MG63 (cell line): ENCODE data around the gene KRT72. TPM values are rescaled to one million over a fixed set of nuclear protein-coding genes. Genes with fewer than 3 reads are reported as not detected.

ENCODE experiments used
- DNase-seq: peaks from one replicate; pipeline ENCODE4 v3.0.0-alpha.2; 2020
- H3K27me3 ChIP-seq: fragments of 250-450 bp; sonication (Bioruptor Pico); 2 replicates; pipeline ENCODE4 v1.5.1; 2020; ENCODE audit warnings: mild to moderate bottlenecking, moderate library complexity
- H3K36me3 ChIP-seq: fragments of 250-450 bp; sonication (Bioruptor Pico); 2 replicates; pipeline ENCODE4 v1.5.1; 2020; ENCODE audit warnings: mild to moderate bottlenecking, moderate library complexity
- H3K4me3 ChIP-seq: fragments of 250-450 bp; sonication (Bioruptor Pico); 2 replicates; pipeline ENCODE4 v1.5.1; 2020; ENCODE audit warnings: mild to moderate bottlenecking, moderate library complexity
- H3K9me3 ChIP-seq: fragments of 250-450 bp; sonication (Bioruptor Pico); 2 replicates; pipeline ENCODE4 v1.5.1; 2020; ENCODE audit warnings: mild to moderate bottlenecking, moderate library complexity
- total RNA-seq: library from RNA; depleted of rRNA; stranded (reverse); fragments of >200 nt; shearing (Covaris generic); gene quantifications from 2 replicates; pipeline ENCODE4 v1.2.3, GENCODE V29; 2014; ENCODE audit warnings: low replicate concordance; rRNA removed

KRT72 gene
- not detected in 2 replicates for total RNA-seq

DNA sequence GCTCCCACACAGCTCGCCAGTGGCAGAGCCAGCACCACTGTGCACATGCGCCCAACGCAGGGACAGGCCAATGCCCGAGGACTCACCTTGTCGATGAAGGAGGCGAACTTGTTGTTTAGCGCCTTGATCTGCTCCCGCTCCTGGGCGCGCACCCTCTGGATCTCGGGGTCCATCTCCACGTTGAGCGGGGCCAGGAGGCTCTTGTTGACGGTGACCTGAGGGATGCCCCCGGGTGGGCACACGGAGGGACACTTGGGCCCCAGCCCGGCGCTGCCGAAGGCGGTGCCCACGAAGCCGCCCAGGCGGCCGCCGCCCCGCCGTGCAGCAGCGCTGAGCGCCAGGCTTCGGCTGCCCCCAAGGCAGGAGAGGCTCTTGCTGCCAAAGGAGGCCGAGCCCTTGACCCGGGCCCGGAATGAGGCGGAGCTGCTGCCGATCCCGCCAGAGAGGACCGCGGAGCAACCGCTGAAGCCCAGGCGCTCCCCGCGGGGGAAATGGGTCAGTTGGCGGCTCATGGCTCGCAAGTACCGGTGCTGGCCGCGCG lies at the start of gene KRT72:
TSS of gene KRT72 (minus strand) at position 523 of the 541 bp plus-strand sequence. CDS start at position 512, 11 bp downstream.
- Histone ChIP-seq H3K4me3 (no peak within 1 kb of the TSS), H3K9me3 (no peaks in the 10 kb centered on the region), H3K36me3 (no peaks in the 10 kb centered on the region), H3K27me3 (peaks cover 14% of the 10 kb centered on the region)
- no peak for DNase-seq

DNA sequence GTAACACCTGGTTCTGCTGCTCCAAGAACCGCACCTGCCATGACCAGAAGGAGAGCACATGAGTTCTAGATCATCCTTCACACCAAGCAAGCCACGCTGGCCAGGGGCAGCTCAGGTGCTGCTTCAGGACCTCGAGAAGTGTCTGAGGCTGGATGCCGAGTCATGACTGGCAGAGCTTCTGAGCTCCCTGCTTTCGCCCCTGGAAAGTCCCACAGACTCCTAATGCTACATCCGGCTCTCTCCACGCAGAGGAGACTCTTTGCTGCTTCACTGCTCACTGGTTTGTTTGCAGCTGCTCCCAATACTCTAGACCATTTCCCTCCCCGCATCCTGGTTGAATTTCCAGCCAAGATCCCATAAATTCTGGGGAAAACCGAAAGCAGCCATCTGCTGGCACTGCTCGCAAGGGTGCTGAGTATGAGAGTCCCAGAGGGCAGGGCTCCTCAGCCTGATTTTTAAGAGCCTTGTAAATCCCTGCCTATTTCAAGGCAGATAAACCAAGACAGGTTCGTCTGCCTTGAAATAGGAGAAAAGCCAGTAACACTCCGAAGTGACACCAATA lies 49.3 kb upstream of the KRT72 start:
- Histone ChIP-seq H3K4me3 (no peak overlapping the region), H3K36me3 (no peaks in the 10 kb centered on the region), H3K9me3 (no peaks in the 10 kb centered on the region), H3K27me3 (peaks cover 6% of the 10 kb centered on the region)
- DNase-seq = peak; percentile 51

DNA sequence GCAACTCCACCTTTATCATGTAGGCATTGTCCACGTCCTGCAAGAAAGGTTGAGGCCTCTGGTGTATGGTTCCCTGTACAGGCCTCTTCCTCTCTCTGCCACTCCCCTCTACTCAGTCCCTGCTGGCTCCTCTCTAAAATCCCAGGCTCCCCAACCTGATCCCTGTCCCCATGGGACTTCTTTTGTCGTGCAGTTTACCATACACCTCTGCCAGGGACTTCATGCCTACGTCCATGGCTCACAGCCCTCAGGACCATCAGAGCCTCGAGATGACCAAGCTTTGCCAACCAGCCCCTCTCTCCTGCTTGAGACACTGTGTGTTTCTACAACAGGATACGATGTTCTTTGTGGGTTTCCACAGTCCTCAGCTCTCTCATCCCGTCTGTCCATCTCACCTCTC lies 47.8 kb upstream of the KRT72 start:
- DNase-seq = no peak
- peaks cover 4% of the 10 kb centered on the region; the same call in 1 of the 2 replicates for H3K27me3 ChIP-seq
- H3K4me3 ChIP-seq = no peak overlapping the region
- H3K9me3 ChIP-seq = no peaks in the 10 kb centered on the region
- no peaks in the 10 kb centered on the region for H3K36me3 ChIP-seq

DNA sequence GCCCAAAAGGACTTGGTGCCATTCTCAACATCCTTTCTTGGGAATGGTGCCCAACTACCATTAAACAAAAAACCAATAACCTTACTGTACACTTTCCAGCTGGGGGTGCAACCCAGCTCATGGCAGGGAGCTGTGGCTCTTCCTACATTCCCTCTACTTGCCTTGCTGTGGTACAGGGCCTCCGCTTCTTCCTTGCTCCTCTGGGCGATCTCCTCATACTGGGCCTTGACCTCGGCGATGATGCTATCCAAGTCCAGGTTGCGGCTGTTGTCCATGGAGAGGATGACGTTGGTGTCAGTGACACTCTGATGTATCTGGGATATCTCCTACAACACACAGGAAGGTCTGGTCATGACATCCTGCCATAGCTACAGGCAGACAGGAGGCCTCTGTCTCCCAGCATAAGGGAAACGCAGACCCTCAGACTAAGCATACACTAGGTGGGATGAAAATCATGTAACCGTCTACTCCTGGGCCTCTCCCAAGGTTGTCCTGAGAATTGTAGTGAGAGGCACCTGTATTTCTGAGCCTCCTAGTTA lies 46.8 kb upstream of the KRT72 start:
- DNase-seq = no peak
- no peaks in the 10 kb centered on the region for H3K9me3 ChIP-seq
- no peaks in the 10 kb centered on the region for H3K36me3 ChIP-seq
- H3K27me3 ChIP-seq = peaks cover 2% of the 10 kb centered on the region; the same call in 1 of the 2 replicates
- no peak overlapping the region for H3K4me3 ChIP-seq

DNA sequence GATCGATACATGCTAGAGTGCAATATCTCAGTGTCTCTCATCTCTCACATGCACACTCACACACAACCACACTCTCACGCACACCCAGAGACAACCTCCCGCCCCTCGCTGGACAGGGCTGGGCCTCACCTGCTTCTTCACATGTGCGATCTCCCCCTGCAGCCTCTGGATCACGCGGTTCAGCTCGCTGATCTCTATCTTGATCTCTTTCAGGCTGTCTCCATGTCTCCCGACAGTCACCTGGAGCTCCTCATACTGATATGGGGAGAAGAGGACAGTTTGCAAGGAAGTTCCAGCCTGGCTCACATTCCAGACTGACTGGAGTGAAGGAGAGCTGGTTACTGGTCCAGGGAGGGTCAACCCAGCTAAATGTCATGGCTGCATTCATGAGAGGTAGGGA lies 46.3 kb upstream of the KRT72 start:
- DNase-seq = no peak
- Histone ChIP-seq H3K9me3 (no peaks in the 10 kb centered on the region), H3K4me3 (no peak overlapping the region), H3K36me3 (no peaks in the 10 kb centered on the region), H3K27me3 (no peaks in the 10 kb centered on the region)

DNA sequence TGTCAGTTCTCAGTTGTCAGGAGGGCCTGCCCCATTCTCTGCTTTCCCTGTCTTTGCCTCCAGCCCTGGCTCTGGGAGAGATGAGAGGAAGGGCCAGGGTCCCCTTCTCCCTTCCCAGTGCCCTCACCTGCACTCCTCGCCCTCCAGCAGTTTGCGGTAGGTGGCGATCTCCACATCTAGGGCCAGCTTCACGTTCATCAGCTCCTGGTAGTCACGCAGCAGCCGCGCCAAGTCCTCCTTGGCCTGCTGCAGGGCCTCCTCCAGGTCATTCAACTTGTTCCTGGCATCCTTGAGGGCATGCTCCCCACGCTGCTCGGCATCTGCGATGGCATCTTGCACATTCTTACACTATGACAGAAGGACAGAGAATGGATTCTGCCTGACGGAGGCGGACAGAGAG lies 45.4 kb upstream of the KRT72 start:
- no peaks in the 10 kb centered on the region for H3K9me3 ChIP-seq
- DNase-seq = no peak

DNA sequence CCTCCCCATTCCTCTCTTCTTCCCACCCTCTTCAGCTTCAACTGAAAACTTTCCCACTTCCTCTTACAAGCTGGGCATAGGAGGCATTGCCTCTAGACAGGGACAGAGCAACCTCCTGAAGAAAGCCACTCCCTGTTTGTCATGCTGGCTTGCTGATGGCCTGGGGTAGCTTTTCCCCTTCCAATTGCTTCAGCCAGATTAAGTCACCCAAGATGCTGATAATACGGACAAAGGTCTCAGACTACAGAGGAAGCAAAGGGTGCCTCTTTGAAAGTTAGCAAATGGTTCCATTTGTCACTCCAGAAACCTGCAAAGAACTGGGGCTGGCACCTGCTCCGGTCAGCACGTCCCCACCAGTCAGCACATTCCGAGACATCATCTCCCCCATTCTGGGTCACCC lies 44.7 kb upstream of the KRT72 start:
- no peak for DNase-seq
- H3K4me3 ChIP-seq = no peak overlapping the region
- no peaks in the 10 kb centered on the region for H3K9me3 ChIP-seq
- H3K36me3 ChIP-seq = no peaks in the 10 kb centered on the region
- no peaks in the 10 kb centered on the region for H3K27me3 ChIP-seq

More for the DNA sequence above, 45.4 kb upstream of the KRT72 start:
- H3K36me3 ChIP-seq = no peaks in the 10 kb centered on the region
- H3K4me3 ChIP-seq = no peak overlapping the region
- no peaks in the 10 kb centered on the region for H3K27me3 ChIP-seq

DNA sequence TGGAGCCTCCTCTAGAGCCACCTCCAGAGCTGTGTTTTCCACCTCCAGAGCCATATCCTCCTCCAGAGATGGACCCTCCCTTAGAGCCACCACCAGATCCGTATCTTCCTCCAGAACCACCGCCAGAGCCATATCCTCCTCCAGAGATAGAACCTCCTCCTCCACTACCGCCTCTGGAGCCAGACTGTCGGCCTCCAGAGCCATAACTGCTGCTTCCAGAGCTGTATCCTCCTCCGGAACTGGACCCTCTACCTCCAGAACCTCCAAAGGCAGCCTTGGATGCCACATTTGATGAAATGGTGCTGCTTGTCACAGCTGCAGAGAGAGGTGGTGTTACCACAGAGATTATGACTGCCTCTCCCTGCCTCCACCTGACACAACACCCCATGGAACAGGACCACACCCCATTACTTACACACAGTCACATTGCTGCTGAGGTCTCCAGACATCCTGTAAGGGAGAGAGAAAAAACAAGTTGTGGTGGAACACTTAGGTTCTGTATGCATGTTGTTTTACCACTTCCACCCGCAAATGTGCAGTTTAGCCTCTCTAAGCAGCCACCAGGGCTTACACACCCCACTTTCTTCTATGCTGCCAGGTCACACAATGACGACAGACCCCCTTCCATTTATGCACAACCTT lies 44.0 kb upstream of the KRT72 start:
- no peak overlapping the region for H3K4me3 ChIP-seq
- DNase-seq = no peak
- H3K9me3 ChIP-seq = no peaks in the 10 kb centered on the region
- H3K27me3 ChIP-seq = peaks cover 3% of the 10 kb centered on the region; the same call in 1 of the 2 replicates
- H3K36me3 ChIP-seq = no peaks in the 10 kb centered on the region

DNA sequence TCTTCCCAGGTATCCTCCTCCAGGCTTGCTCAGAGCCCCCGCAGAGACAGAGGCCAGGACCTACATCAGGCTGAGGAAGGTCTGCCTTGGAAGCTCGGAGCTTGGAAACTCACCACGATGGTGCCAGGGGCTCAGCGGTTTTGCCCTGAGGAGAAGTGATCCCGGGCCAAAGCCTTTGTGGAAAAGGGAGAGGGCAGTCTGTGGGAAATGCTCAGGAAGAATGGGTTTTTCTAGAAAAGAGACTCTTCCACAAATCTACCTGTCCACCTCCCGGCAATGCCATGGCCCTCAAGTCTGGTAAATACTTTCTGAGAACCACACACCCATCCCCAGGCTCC lies 42.8 kb upstream of the KRT72 start:
- no peak overlapping the region for H3K4me3 ChIP-seq
- no peaks in the 10 kb centered on the region for H3K36me3 ChIP-seq
- no peaks in the 10 kb centered on the region for H3K9me3 ChIP-seq
- H3K27me3 ChIP-seq = peaks cover 6% of the 10 kb centered on the region; the same call in 1 of the 2 replicates
- DNase-seq = no peak

DNA sequence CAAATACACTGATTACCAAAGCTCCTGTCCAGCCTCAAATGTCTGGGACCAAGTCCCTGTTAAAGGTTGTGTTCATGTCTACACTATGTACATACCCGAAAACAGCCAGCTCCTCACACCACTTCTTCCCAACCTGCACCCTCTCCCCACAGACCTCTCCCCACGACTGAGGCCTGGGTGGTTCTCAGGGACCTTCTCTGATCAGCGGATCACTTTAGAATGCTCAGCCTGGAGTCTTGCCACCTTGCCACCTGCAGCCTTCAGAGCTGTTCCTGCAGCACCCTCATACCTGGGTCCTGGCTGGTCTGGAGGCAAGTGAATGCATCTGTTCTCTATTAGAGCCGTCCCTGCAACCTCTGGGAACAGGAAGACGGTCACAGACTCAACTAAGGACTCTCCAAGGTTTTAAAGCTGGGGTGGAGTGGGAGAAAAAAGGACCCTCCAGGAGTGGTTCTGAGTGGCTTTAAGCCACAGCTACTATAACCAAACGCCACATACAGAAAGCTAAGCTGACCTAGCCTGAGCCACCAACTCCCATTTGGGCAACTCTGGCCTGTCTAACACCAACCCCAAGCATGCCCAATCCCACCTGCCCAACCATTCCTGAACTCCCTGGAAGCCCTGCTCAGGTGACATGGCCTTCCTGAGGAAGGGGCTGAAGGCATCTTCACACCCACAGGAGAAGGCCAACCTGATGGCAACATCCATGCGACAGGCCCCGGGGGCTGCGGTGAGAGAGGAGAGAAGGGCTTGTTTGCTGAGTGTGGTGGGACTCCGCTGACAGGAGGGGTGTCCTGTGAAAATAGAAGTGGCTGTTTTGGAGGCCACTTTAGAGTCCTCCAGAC lies 42.2 kb upstream of the KRT72 start:
- H3K4me3 ChIP-seq = no peak overlapping the region
- no peaks in the 10 kb centered on the region for H3K36me3 ChIP-seq
- no peaks in the 10 kb centered on the region for H3K9me3 ChIP-seq
- no peak for DNase-seq
- peaks cover 8% of the 10 kb centered on the region; the same call in 1 of the 2 replicates for H3K27me3 ChIP-seq

DNA sequence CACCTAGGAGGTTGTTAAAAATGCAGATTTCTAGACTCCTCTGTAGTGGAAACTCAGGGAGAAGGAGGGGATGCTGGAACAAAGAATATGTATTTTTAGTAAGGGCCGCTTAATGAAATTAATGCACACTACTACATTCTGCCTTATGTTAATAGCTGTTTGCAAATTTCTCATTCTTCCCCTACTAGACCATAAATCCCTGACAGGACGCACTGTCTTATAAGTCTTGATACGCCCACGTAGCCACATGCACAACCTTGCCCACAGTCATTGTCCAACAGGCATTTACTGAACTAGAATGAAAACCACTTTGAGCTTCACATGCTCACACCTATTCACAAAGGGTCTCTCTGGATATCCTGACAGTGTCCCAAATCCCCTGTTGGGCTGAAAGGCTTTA lies 40.2 kb upstream of the KRT72 start:
- no peak overlapping the region for H3K4me3 ChIP-seq
- peaks cover 8% of the 10 kb centered on the region; the same call in 1 of the 2 replicates for H3K27me3 ChIP-seq
- DNase-seq = no peak
- H3K36me3 ChIP-seq = no peaks in the 10 kb centered on the region
- no peaks in the 10 kb centered on the region for H3K9me3 ChIP-seq

DNA sequence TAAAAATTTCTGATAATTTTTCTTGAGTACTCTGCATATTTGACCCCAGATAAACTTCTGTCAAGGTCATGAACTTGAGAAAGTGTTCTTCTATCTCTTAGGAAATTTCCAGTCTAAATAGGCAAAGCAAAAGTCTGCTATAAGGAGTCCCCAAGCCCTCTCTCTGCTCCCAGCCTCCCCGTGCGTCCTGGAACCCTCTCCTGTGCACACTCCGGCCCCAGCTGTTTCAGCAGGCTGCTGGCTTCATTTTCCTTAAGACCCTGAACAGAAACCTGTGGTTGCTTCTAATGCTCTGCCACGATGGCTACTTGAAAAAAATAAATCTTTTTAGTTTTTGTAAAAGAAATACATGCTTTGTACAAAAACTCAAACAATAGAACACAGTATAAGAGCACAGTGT lies 36.0 kb upstream of the KRT72 start:
- H3K36me3 ChIP-seq = no peaks in the 10 kb centered on the region
- DNase-seq = no peak
- H3K27me3 ChIP-seq = peaks cover 8% of the 10 kb centered on the region; the same call in 1 of the 2 replicates

DNA sequence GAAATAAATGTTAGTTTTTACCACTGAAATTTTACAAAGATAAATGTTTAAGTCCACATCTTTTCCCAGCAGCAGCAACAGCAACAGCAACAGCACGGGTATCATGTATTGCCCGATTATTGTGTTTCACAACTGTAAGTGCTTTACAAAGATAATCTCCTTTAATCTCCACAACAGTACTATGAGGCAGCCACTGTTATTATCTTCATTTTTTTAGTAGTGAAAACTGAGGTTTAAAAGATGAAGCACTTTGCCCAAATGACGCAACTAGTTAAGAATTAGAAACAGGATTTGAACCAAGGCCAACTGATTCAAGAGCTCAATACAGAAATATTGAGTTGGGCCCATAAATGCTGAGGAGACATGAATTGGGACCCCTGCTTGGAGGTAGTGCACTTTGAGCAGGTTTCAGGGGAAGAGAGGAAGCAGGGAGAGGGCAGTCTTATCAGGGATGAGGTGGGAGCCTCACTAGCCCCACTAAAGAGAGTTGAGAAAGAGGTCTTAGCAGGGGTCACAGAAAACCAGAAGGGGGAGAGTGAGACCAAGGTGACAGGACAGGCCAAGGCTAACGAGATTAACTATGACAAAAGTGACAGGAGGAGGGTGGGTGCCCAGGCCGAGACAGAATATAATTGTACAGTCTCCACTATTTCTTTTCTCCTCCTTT lies 35.5 kb upstream of the KRT72 start:
- Histone ChIP-seq H3K27me3 (peaks cover 8% of the 10 kb centered on the region; the same call in 1 of the 2 replicates), H3K36me3 (no peaks in the 10 kb centered on the region), H3K9me3 (no peaks in the 10 kb centered on the region), H3K4me3 (no peak overlapping the region)
- DNase-seq = no peak

More for the DNA sequence above, 36.0 kb upstream of the KRT72 start:
- Histone ChIP-seq H3K9me3 (no peaks in the 10 kb centered on the region), H3K4me3 (no peak overlapping the region)

DNA sequence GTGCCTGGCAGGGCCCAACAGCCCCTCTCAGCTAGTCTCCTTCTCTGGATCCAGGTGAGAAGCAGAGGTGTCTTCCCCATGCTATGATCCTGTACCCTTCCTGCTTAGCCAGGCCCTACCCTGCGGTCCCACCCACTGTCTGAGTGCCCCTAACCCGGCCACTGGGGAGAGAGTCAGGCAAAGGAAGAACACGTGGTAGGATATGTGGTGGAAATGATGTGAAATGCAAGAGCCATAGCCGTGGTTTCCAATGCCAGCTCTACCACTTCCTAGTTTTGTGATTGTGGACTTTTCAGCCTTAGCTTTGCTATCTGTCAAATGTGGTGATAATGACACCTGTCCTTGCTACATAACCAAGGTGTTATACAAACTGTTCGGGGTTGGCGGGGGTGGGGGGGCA lies 34.9 kb upstream of the KRT72 start:
- no peak overlapping the region for H3K4me3 ChIP-seq
- H3K27me3 ChIP-seq = peaks cover 8% of the 10 kb centered on the region; the same call in 1 of the 2 replicates
- no peak for DNase-seq
- no peaks in the 10 kb centered on the region for H3K36me3 ChIP-seq
- no peaks in the 10 kb centered on the region for H3K9me3 ChIP-seq

DNA sequence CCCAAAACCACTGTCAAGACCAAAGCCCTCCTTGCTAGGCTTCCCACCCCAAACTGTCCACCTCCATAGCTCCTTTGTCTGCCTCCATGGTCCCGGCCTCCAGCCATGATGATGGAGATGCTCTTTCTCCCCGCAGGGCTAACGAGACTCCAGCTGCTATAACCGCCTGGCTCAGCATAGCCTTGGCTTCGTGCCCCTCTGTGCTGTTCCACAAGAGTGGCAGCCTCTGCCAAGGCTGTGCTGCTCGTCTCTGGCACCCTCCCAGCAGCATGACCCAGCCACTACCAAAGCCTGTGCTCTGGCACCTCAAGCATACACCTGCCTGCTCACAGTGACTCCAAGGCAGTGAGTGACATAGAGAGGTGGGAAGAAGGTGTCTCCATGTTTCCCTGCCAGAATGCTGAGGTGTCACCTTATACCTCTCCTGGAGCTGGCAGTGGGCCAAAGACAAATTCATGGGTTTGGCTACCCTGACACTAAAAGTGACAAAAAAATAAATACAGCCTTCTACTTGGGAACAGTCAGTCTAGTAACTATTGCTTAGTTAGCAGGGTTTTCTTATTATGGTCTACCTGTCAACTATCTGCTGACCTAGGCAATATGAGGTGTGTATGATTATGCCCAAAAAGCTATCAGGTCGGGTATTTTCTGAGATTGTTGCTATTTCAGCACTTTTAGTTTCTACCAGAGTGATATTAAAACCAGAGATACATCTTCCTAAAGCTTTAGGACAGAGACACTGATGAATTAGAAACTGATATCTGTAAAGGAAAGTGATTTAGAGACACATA lies 33.2 kb upstream of the KRT72 start:
- Histone ChIP-seq H3K36me3 (no peaks in the 10 kb centered on the region), H3K9me3 (no peaks in the 10 kb centered on the region), H3K4me3 (no peak overlapping the region), H3K27me3 (0 out of 2 replicates have a peak, but pooled peaks cover 2% of the 10 kb centered on the region)
- peak; percentile 61 for DNase-seq

DNA sequence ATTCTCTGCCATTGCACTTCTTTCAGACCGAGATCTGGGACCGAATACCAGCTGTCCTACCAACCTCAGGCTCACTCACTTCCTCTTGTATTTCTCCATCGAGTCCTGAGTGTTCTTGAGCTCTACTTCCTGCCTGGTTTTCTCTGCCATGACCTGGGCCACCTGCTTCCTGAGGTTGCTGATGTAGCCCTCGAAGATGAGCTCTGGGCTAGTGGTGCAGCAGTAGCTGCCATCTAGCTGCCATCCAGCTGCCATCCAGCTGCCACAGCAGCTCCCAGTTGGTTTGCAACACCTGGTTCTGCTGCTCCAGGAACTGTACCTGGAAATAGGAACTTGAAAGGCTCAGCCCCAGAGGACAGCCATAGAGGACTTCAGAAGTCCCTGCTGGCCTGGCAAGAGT lies 32.1 kb upstream of the KRT72 start:
- H3K4me3 ChIP-seq = no peak overlapping the region
- DNase-seq = no peak
- no peaks in the 10 kb centered on the region for H3K36me3 ChIP-seq
- no peaks in the 10 kb centered on the region for H3K27me3 ChIP-seq
- H3K9me3 ChIP-seq = no peaks in the 10 kb centered on the region
